Measurements from ENCODE around the gene TMEM126B. TPM values are rescaled to one million over a fixed set of nuclear protein-coding genes. Genes with fewer than 3 reads are reported as not detected.
A peak's percentile ranks its signal among the peaks of the same experiment; 100 is the strongest.
"Not testable (repeated sequence)": the region's sequence is repeated elsewhere in the genome, so short reads cannot be mapped to it uniquely, and the experiment has no call there.

TMEM126B gene
- 88.7 and 93.6 TPM in 2 replicates for total RNA-seq (2014; rRNA removed; shearing (Covaris generic))
- 61.6 and 65.9 TPM in 2 replicates for polyA plus RNA-seq (2015; cell fraction: cytosol; rRNA removed)
- 44.4 and 45.0 TPM in 2 replicates for polyA plus RNA-seq (2015; cell fraction: nucleus; rRNA removed)

DNA sequence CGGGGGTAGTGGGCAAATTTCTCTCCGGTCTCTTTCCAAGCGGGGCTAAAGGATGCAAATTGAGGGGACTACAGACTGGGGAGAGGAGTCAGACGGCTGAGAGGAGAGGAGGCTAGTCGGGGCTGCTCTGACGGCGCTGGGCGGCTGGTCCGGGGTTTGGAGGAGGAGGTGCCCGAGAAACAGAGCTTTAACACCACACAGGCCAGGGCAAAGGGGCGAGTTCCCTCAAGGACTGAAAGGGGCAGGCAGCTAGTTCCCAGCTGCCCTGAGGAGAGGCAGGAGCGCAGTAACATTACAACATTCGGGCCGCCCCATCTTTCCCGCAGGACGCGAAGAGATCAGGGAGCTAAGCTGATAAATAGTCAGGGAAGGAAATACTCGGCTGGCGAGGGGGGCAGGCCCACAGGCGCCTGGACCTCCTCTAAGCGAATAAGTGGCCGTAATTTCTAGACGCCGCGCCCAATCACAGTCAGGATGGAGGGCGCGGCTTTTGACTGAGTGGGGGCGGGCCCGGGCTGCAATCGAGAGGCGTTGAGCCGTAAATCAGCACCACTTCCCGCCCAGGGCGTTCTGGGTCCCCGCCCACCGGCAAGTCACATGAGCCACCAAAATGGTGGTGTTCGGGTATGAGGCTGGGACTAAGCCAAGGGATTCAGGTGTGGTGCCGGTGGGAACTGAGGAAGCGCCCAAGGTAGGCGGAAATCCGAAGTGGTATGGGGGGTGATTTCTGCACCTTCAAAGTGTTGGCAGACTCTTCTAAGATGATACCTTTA, at the start of gene TMEM126B:
Gene TMEM126B (plus strand): TSS at position 596 of the 773 bp plus-strand sequence. CDS start 15 bp downstream, at position 611.
- DNase-seq (ENCODE audit: low read depth) = peak; percentile 99

DNA sequence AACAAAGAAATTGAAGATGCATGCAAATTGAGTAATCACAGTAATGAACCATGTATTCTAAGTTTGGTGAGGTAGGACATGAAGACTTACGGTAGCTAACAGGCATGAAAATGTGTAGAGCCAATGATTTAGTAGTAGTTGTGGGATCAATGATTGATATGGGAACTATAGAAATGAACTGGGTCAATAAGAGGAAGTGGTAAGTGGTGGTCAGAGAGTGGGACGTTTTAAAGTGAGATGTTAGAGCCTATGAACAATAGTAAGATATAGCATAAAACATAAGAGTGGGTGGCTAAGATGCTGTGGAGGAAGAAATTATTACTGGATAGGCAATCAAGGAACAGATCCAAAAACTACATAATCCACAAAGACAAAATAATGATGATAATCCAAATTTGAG, 46.3 kb upstream of the TMEM126B start:
- no peak for DNase-seq (ENCODE audit: low read depth)

DNA sequence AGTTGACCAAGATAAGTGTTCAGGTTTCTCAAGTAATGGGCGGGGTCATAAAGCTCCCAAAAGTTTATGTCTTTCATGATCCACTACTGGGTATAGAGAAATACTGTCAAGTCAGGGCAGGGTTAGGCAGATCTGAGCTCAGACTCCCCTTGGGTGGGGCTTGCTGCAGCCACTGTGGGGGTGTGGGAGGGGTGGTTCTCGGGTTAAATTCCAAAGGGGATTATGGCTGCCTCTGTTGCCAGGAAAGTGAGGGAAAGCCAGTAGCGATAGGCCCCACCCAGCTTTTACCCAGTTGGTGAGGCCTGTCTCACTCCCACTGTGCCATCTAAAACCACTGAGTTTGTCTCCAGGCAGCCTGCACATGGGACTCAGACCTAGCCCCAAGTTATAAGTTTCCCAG, 39.0 kb upstream of the TMEM126B start:
- no peak for DNase-seq (ENCODE audit: low read depth)

DNA sequence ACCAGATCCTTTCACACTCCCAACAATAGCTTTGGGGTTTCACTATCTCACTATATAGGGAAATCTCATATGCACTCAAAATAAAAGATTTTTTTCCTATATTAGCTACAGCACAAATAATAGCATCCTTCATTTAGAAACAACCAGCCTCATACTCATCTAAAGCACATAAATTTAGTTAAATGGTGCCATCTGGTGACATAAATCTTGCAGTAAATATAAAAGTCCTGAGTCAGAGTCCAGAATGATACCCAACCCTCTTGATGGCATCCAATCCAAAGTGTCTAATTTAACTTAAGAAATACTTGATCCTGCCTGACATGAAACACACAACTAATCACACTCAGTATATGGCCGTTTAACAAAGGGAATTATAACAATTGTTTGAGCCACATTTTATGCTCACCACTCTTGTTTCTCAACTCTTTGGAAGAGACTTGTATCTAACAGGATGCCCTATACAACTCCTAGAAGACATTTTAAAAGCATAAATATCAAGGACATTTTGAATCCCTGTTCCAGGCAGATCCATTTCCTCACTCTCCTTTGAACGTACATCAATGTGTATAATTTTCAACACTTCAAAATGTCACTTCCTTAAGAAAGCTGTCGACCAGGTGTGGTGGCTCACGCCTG, 37.4 kb upstream of the TMEM126B start:
- peak; percentile 51 for DNase-seq (ENCODE audit: low read depth)

DNA sequence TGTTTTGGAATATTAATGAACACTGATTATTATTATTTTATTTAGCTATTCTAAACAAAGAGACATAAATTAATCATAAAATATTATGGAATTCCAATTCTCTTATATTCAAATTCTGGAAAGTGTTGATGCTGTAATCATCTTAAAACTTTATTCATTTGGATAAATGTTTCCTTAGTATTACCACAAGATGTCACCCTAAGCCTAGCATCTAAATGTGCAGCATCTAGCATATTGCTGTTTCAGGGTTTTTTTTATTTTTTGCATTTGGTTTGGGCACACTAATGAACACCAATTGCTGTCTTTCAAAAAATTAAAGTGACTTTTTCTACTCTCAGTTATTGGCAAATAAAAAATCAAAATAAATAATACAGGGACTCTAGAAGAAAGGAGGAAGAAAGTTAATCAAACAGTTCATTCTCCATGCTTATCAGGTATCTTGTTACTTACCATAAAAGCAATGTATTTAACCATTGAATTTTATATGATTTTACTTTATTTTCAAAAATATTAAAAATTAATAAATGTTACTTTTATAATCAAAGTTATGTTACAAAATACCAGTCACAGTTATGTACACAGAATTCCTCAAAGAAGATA, 33.0 kb upstream of the TMEM126B start:
- peak; percentile 20 for DNase-seq (ENCODE audit: low read depth)

DNA sequence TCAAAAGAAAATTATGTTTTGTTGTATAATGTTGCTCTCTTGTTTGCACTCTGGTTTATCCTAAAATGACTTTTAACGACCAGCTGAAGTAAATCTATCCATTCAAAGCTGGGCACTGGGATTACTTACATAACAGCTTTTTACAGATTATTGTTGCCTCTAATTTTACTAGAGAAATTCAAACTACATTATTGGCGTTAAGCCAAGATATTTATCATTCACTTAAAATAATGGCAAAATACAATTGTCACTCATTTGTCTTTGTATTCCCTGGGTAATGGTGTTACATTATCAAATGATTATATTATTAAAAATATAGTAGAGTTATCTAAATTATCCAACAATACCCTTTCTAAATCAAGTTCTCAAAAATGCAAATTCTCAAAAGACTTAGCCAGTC, 31.5 kb upstream of the TMEM126B start:
- no peak for DNase-seq (ENCODE audit: low read depth)

DNA sequence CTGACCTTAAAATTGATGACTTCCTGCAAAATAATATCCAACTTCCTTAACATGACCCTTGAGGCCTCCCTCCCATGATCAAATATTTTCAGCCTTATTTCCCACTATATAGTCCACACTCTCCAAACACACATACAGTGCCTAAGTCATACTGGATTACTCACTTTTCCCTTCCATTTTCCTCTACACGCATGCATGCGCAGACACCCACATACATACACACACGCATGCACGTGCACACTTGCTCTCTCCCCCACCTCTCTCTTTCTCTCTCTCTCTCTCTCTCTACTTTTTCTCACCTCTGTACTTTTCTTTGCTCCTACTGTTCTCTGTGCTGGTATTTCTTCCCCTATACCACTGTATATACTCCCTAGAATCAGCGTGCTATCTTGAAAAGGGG, 29.3 kb upstream of the TMEM126B start:
- no peak for DNase-seq (ENCODE audit: low read depth)

DNA sequence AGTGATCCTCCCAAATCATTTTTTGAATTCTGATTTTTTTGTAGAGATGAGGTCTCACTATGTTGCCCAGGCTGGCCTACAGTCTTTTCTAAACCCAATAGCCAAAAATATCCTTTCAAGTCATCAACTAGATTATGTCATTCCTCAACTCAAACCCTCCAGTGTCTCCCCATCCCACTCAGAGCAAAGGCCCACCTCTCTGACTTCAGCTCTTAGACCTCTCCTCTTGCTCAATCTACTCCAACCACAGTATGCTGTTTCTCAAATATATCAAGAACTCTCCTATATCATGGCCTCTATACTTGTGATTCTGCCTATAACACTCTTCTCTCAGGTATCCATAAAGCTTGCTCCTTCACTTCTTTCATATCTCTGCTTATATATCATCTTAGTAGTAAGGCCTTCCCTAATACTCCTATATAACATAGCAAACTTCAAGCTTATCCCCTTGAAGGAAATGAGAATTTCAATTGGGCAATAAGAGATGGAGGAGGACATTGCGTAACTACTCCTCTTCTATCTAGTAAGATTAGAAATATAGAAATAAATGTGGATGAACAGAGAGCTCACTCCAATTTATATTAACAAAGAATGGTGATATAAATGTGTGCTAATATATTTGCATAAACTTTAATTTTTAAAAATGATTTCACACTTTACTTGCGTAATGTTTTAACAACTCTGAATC, 25.7 kb upstream of the TMEM126B start:
- DNase-seq (ENCODE audit: low read depth) = no peak

DNA sequence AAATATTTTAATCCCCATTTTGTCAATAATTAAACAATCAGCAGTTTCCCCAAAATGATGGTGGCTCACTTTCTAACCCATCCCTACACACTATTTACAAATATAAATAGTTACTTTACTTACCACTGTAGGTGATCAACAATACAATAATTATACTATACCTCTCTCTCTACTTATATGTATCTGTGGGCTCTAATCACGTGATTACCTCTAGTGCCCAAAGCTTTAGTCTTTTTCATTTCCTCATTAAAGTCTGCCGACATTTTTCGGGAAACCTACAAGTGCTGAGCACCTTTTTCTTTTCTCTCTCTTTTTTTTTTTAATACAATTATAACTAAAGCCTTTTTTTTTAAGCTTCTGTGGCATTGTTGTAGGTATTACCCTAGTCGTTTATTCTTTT, 25.2 kb upstream of the TMEM126B start:
- no peak for DNase-seq (ENCODE audit: low read depth)

DNA sequence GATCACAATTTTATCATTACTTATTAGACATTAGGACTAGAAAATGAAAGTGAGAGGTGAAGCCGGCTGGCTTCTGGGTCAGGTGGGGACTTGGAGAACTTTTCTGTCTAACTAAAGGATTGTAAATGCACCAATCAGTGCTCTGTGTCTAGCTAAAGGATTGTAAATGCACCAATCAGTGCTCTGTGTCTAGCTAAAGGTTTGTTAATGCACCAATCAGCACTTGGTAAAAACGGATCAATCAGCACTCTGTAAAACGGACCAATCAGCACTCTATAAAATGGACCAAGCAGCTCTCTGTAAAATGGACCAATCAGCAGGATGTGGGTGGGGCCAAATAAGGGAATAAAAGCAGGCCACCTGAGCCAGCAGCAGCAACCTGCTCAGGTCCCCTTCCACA, 22.2 kb upstream of the TMEM126B start:
- DNase-seq (ENCODE audit: low read depth) = not testable (repeated sequence)

DNA sequence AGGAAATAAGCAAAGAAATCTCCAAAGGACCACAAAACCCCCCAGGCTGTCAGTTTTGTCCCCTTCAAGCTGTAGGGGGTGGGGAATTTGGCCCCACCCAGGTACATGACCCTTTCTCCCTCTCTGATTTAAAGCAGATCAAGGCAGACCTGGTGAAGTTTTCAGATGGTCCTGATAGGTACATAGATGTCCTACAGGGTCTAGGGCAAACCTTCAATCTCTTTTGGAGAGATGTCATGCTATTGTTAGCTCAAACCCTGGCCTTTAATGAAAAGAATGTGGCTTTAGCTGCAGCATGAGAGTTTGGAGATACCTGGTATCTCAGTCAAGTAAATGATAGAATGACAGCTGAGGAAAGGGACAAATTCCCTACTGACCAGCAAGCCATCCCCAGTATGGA, 19.8 kb upstream of the TMEM126B start:
- not testable (repeated sequence) for DNase-seq (ENCODE audit: low read depth)

DNA sequence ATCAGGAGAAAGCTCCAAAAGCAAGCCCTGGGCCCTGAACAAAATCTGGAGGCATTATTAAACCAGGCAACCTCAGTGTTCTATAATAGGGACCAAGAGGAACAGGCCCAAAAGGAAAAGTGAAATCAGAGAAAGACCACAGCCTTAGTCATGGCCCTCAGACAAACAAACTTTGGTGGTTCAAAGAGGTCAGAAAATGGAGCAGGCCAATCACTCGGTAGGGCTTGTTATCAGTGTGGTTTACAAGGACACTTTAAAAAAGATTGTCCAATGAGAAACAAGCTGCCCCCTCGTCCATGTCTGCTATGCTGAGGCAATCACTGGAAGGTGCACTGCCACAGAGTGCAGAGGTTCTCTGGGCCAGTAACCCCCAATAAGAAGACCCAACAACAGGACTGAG, 19.1 kb upstream of the TMEM126B start:
- not testable (repeated sequence) for DNase-seq (ENCODE audit: low read depth)

DNA sequence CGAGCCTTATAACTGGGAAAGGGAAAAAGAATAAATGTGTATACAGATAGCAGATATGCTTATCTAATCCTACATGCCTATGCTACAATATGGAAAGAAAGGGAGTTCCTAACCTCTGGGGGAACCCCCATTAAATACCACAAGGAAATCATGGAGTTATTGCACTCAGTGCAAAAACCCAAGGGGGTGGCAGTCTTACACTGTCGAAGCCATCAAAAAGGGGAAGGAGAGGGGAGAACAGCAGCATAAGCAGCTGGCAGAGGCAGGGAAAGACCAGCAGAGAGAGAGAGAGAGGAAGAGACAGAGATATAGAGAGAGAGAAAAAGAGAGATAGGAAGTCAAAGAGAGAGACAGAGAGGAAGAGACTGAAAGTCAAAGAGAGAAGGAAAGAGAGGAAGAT, 16.8 kb upstream of the TMEM126B start:
- DNase-seq (ENCODE audit: low read depth) = not testable (repeated sequence)

DNA sequence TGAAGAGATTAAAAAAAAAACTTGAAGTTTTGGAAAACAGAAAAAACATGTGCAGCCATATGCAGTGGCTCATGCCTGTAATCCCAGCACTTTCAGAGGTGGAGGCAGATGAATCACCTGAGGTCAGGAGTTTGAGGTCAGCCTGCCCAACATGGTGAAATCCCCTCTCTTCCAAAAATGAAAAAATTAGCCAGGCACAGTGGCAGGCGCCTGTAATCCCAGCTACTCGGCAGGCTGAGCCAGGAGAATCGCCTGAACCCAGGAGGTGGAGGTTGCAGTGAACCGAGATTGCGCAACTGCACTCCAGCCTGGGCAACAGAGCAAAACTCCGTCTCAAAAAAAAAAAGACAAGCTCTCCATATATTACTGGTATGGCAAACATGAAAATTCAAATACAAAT, 8.9 kb upstream of the TMEM126B start:
- peak; percentile 24 for DNase-seq (ENCODE audit: low read depth)

DNA sequence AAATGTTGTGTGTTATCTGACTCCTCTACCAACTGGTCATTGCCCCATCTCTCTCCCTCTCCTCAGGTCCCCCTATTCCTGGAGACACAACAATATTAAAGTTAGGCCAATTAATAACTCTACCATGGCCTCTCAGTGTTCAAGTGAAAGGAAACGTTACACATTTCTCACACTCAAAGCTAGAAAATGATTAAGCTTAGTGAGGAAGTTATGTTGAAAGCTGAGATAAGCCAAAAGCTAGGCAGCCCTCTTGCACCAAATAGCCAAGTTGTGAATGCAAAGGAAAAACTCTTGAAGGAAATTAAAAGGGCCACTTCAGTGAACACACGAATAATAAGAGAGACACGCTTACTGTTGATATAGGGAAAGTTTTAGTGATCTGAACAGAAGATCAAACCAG, 8.1 kb upstream of the TMEM126B start:
- no peak for DNase-seq (ENCODE audit: low read depth)

DNA sequence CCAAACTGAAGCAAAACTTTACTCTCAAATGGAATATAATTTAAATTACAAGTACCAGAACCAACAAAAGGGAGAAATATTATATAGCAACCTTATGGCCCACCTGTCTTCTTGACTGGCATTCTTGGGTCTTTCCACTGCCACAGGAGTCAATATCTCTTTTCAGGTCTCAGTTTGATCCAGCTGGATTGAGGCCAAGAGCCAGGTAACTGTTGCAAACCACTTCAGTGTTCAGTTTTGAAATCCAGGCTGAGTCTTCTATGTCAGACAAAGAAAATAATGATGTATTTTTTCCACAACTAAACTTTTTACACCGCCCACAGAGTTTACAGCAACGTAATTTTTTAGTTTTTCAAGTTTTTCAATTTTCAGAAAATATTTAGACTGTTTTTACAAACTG, 1.9 kb upstream of the TMEM126B start:
- DNase-seq (ENCODE audit: low read depth) = no peak

DNA sequence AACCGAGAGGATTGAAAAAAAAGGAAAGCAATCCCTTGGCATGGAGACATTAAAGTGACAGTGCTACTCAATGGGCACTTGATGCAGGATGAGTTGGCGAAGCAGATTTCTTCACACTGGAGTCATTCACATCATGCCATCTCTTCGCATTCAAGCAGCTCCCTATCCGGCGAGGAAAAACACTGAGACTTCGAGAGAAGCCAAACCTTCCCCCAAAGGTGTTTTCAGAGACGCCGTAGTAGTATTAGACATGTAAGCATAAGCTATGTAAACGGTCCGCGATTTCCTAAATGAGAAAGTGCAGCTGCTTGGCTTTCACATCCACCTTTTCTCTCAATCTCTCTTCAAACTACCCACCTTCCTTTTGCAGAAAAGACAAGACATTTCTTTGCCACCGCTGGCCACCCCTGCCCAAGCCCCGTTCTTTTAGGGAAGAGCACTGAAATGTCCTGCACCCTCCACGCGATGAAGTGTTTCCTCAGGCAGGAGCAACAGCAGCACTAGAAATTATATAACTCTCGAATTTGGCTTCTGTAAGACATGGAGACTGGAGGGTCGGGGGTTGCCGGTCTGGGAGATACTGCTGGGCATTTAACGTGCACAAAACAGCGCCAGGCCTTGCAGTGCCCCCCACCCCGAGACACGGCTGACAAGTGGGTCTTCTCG, 928 bp upstream of the TMEM126B start, which contains the start of gene DLG2:
Gene DLG2 (minus strand): TSS at position 13 of the 666 bp plus-strand sequence.
- peak; percentile 31 for DNase-seq (ENCODE audit: low read depth)

DNA sequence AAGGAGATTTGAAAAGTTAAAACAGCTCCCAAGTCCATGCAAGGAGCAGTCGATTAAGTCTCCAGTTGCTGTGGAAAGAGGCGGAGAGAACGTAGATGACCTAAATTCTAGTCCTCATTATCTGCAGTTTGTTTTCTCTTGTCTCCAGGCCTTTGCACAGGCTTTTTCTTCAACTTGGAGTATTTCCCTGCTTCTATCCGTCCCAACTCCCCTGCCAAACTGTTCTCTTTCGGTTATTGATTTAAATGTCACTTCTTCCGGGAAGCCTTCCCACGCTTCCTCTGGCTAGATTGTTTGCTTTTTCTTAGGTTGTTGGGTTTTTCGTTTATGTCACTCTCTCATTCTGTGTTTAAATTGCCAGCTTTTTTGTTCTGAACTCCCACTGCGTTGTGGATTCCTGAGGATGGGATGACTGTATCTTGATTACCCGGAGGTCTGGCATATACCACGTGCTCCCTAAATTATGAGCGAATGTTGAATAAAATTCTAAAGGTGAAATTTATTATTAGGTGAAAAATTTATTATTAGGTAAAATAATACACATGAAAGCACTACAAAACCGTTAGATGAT, 463 bp downstream of the TMEM126B start:
- DNase-seq (ENCODE audit: low read depth) = peak; percentile 23

DNA sequence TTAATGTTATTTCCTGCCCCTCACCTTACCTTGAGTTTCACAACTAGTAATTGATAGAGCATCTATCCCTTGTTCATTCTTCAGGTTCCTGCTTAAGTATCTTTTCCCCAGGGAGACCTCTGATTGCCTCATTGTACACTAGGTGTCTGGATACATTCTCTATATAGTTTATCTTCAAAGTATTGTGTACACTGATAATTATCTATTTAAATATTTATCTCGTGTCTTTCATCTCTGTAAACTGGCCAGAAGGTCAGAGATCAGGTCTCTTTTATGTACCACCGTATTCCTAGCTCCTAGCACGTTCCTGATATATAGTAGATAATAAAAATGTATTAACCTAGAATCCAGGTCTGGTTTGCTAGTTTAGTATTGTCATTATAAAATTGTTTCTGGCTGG, 6.4 kb downstream of the TMEM126B start:
- no peak for DNase-seq (ENCODE audit: low read depth)

DNA sequence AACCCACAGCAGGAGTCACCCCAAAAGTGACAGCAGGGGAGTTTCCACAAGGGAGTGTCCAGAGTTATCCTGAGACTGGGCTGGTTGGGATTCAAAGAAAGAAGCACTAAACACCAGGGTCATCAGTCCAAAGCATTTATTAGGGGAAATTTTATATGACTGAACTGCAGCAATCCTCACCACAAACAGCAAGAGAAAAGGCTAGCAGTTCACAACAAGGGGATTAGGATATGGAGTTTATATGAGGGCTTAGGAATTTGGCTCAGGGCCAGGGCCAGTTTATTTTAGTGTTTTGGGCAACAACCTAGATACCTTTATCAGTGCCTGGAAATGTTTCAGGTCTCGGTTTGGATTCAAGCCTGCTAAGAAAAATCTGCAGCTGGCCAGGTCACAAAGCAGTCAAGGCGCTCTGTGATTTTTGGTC, 14.8 kb downstream of the TMEM126B start:
- no peak for DNase-seq (ENCODE audit: low read depth)

DNA sequence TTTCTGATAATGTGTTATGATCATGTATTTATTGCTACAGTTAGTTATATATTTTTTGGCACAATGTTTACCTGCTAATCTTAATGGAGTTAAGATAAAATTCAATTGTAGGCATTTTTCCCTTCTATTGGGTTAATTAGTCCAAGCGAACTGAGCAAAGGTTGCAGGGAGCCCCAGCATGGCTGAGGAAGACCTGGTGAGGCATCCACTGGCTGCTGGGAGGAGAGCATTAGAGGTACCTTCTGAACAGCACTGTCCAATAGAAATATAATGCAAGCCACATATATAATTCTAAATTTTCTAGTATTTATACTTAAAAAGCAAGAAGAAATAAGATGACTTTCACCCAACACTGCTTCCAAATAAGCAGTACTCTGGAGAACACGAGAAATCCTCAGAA, 18.7 kb downstream of the TMEM126B start:
- no peak for DNase-seq (ENCODE audit: low read depth)
